AG09309 (cell line): ENCODE measurements around the gene FHOD3.

Experiments
- DNase-seq: peaks from one replicate; pipeline ENCODE4 v3.0.0-alpha.2; 2010; ENCODE audit warnings: low read depth
- H3K4me3 ChIP-seq: 2 replicates; pipeline ENCODE4 v1.5.1; 2011; ENCODE audit warnings: mild to moderate bottlenecking, low read depth, low read length, moderate library complexity; ENCODE audit not compliant: control insufficient read depth
- CTCF ChIP-seq: IDR thresholded peaks from 2 replicates; pipeline ENCODE4 v1.5.1; 2011; ENCODE audit warnings: mild to moderate bottlenecking, low read depth, low read length, inconsistent platforms; ENCODE audit not compliant: insufficient read depth, control insufficient read depth; ENCODE audit errors: missing control alignments

FHOD3 gene

GRCh38 chr18:36525913-36526312 lies 228.4 kb downstream of the FHOD3 start:
- no peak for TF ChIP-seq CTCF
- H3K4me3 ChIP-seq, result no peak overlapping the region

GRCh38 chr18:36526611-36527010 lies 229.1 kb downstream of the FHOD3 start:
- no peak overlapping the region for H3K4me3 ChIP-seq
- no peak for TF ChIP-seq CTCF
- no peak for DNase-seq

More at GRCh38 chr18:36525913-36526312, 228.4 kb downstream of the FHOD3 start:
- no peak for DNase-seq

- no peak overlapping the region for H3K4me3 ChIP-seq
- DNase-seq, result no peak
- TF ChIP-seq CTCF, result no peak
Measured at GRCh38 chr18:36527051-36527450, 229.5 kb downstream of the FHOD3 start.

- no peak for TF ChIP-seq CTCF
- no peak for DNase-seq
- no peak overlapping the region for H3K4me3 ChIP-seq
Measured at GRCh38 chr18:36527740-36528455, 230.4 kb downstream of the FHOD3 start.

GRCh38 chr18:36529747-36530146 lies 232.2 kb downstream of the FHOD3 start:
- TF ChIP-seq CTCF, result no peak
- no peak overlapping the region for H3K4me3 ChIP-seq
- no peak for DNase-seq

- no peak for DNase-seq
- H3K4me3 ChIP-seq, result no peak overlapping the region
- no peak for TF ChIP-seq CTCF
Measured at GRCh38 chr18:36530676-36531405, 233.3 kb downstream of the FHOD3 start.
